Activated CD8-positive, alpha-beta memory T cell treated with anti-CD3 and anti-CD28 coated beads for 1 hour (primary cell): Measurements from ENCODE around the gene RABGAP1L.
"Not testable (repeated sequence)": the region's sequence is repeated elsewhere in the genome, so short reads cannot be mapped to it uniquely, and the experiment has no call there.

Experiments
- DNase-seq, 2 donors: peaks; one replicate each; pipeline ENCODE4 v3.0.0-alpha.2; 2020; ENCODE audit warnings: low read depth in 1 of 2; ENCODE audit errors: extremely low read depth in 1 of 2

RABGAP1L gene

DNA sequence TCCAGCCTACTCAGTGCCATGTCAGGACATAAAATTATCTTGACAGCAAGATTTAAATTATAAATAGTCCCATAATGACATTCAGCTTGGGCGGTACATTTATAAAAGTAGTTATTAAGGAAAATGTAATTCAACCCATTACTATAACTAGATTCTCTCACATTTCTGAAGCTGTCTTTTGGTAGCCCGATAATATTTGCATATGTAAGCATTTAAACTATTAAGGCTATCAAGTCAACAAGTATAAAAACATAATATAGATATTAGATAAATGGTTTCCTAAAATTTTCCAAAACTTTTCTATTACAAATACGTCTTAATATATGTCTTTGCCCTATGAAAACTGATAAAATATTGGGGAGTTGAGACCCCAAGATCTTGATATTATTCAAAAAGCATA is 266.8 kb downstream of the RABGAP1L start:
- DNase-seq = no peak

DNA sequence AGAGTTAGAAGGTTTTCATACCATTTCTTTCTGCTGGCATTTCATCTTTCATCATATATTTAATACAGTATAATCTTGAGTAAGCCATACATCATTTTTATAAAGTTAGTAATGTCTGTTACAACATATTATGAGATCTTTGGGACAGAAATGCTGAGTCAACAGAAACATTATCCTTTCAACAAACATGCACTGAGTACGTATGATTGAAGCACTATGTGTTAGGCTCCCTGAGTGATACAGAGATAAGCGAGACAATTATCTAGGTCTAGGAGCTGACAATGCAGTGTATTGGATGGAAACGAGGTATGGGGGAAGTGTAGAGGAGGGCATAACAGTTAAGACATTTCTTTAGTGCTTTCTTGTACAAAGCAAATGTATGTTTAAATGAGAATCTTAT is 268.7 kb downstream of the RABGAP1L start:
- DNase-seq = no peak

DNA sequence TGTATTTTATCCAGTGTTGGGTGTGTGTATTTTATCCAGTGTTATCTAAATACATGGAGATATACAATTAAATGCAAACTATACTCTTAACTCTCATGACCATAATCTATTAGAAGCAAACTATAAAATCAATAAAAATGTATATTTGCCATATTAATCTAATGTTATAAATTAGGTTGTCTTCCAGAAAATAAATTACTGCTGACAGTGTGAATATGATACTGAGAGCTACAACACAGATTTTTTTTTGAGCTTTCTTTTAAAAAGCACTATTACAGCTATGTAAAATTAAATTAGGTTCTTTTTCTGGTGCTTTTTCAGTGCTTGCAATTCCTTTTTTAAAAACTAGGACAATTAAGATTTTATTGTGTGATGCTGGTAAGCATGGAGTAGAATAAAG is 269.4 kb downstream of the RABGAP1L start:
- no peak for DNase-seq

DNA sequence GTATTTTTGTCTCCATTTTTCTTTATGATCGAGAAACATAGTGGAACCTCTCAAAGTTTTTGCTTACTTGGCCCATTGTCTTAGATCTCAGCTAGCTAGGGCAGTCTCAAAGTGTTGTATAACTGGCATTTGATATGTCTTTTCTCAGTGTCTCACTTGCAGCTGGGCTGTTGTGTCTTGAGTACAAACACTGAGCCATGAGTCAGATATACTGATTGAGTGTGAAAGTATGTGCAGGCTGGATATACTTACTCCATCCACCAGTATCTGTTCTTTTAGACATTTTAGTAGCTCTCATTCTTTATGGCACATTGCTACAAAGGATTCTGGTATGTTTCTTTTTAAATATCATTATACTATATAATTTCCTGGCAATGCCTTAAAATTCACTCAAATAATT is 274.1 kb downstream of the RABGAP1L start:
- no peak for DNase-seq

DNA sequence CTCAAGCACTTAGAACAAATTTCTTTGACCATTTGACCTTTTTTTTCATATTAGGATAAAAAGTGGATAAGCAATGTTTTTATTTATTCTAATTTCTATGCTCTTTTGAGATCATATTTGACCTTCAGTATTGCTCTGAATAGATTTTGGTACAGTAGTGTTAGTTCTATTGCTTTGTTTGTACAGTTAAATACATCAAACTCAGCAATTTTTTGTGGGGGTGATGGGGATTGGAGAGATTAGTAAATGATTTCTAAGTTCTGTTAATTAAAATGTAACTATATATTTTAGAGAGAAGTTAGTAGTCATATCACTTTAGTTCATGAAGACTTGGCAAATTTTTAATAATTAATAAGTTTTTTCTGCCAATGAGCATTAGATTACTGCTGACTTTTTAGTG is 286.0 kb downstream of the RABGAP1L start:
- no peak for DNase-seq

DNA sequence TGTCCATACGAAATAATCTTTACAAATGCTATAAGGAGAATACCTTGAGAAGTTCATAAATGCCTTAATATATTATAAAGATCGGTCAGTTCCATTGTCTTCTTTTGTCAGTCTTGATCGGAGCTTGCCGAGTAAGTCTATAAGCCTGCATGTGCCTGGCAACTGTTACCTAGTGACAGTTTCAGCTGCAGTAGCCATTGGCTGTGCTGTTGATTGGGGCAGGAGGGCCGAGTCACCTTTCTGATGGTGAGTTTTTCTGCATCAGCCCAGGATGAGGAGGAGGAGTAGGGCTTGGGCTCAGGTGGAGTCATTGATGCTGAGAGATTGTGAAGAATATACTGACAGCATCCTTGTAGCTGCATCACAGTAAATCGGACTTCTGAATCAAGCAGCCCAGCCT is 286.5 kb downstream of the RABGAP1L start:
- DNase-seq = no peak

DNA sequence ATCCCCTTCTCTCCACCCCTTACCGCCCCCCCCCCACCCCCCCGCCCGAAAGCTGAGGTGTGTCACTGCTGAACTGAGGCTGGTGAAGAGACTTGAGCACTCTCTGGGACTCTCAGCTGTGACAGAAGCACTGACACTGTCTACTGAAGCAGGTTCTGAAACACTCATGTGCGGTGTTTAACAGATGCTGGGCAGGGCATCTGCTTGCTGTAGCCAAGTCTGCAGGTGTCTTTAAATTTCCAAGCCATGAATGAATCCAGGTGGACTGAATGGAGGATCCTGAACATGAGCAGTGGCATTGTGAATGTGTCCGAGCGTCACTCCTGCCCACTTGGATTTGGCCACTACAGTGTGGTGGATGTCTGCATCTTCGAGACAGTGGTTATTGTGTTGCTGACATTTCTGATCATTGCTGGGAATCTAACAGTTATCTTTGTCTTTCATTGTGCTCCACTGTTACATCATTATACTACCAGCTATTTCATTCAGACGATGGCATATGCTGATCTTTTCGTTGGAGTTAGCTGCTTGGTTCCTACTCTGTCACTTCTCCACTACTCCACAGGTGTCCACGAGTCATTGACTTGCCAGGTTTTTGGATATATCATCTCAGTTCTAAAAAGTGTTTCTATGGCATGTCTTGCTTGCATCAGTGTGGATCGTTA is 288.7 kb downstream of the RABGAP1L start, which contains the start of gene GPR52:
TSS of gene GPR52 (plus strand) at position 99 of the 665 bp plus-strand sequence. CDS start at position 247, 148 bp downstream.
- no peak for DNase-seq

DNA sequence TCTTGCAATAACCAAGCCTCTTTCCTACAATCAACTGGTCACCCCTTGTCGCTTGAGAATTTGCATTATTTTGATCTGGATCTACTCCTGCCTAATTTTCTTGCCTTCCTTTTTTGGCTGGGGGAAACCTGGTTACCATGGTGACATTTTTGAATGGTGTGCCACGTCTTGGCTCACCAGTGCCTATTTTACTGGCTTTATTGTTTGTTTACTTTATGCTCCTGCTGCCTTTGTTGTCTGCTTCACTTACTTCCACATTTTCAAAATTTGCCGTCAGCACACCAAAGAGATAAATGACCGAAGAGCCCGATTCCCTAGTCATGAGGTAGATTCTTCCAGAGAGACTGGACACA is 289.2 kb downstream of the RABGAP1L start:
- no peak for DNase-seq

GRCh38 chr1:174448974-174449373 is 289.7 kb downstream of the RABGAP1L start:
- DNase-seq = no peak

- no peak for DNase-seq
Measured at GRCh38 chr1:174451408-174451807, 292.1 kb downstream of the RABGAP1L start.

- no peak for DNase-seq
Measured at GRCh38 chr1:174465855-174466254, 306.5 kb downstream of the RABGAP1L start.

DNA sequence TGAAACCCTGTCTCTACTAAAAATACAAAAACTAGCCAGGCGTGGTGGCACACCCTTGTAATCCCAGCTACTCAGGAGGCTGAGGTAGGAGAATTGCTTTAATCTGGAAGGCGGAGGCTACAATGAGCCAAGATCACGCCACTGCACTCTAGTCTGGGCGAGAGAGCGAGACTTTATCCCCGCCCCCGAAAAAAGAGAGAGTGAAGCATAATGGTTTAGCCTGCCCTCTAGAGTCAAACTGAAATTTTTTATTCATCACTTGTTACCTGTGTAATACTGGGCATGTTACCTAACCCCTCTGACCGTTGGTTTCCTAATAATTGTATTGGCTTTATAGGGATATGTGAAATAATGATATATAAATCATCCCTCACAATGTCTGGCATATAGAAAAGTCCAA is 307.3 kb downstream of the RABGAP1L start:
- no peak for DNase-seq

- no peak for DNase-seq
Measured at GRCh38 chr1:174469052-174469451, 309.7 kb downstream of the RABGAP1L start.

DNA sequence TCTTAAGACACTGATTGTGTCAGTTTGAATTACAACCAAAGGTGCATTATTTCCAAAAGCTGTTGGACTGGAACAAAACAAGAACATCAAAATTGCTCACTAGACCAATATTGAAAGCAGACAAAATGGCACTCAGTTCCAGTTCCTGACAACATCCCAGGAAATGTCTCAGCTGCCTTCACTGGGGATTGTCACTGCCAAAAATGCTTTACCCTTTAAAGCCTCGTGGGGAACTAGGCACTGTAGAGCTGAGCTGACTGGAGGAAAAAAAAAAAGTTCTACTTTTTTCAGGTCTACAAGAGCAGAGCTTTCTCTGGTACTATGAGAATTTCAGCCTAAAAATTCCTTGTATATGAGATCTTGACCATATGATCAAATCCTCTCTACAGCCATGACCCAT is 310.4 kb downstream of the RABGAP1L start:
- DNase-seq = no peak

- no peak for DNase-seq
Measured at GRCh38 chr1:174479281-174479680, 320.0 kb downstream of the RABGAP1L start.

DNA sequence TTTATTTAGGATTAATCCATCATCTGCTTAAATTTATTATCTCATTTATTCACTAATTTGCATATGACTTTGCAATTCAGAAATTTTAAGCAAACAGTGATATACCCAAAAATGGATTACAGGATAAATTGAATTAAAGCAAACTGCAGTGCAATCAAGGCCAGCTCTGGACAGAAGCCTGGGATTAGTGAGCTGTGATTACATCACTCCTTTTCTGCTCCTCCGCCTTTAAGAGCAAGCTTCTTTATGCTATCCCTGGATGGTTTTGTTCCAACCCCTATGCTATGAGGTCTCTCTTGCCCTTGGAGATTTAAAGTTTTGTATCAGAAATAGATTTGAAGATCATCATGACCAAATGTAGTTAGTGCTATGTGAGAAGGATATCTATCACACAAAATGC is 321.0 kb downstream of the RABGAP1L start:
- DNase-seq = no peak

DNA sequence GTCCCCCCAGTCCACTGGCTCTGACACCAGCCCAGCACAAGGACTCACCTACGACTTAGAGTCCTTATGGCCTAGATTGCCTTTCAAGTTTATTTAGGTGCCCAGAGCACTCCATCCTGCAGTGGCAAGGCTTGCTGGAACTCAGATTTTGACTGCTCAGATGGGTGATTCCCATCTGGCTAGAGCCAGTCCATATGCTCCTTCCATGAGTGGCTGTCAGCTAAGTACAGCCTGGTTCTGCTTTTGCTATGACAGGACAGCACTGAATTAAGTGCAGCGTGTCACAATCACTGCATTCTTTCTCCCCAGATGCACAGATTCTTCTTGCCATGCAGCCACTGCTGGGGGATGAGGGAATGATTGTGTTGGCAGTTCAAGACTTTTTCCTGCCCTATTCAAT is 332.3 kb downstream of the RABGAP1L start:
- DNase-seq = no peak

DNA sequence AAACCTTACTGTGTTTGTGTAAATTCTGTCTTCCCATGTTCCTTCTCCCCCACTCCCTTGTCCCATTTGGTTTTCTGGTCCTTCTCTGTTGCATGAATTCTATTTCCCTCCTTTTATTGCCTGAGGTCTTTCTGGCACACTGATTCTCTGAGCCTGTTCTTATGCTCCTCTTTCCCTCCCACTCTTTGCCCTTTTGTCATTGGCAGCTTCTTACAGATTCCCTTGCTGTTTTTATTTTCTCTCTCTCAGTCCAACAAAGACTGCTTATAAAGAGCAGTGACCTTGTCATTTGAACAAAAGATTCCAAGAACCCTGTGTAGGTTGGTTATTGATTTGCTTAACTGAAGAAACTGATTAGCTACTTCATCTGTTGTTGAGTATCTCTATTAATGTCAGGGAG is 338.2 kb downstream of the RABGAP1L start:
- DNase-seq = no peak

DNA sequence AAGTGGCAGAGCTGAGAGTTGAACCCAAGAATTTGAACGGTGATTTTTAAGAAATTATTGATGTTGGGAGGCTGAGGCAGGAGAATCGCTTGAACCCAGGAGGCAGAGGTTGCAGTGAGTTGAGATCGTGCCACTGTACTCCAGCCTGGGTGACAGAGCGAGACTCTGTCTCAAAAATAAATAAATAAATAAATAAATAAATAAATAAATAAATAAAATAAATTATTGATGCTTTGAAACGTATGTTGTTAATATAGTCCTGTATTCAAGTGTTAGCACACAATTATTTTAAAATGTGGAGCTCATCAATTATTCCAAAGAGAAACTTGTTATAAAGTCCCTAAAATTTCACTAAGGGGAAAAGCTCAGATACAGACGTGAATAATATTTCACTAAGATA is 357.4 kb downstream of the RABGAP1L start:
- not testable (repeated sequence) for DNase-seq

DNA sequence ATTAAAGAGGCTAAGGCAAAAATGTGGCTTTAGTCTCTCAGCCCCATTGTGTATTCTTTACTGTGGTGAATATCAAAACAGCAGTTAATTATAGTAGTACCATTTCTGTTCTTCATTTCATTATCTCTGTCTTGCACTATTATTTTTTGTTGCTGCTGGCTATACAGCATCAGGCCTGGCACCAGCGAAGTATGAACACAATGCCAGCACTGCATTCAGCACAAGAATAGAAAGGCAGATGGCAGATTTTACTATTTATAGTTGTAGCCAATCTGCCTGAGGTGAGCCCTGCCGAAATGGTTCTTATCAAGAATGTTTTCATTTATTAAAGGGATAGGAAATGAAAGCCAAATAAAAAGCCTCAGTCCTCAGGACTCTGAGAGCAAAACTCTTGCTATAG is 360.5 kb downstream of the RABGAP1L start:
- no peak for DNase-seq

GRCh38 chr1:174531751-174532150 is 372.4 kb downstream of the RABGAP1L start:
- DNase-seq = no peak

DNA sequence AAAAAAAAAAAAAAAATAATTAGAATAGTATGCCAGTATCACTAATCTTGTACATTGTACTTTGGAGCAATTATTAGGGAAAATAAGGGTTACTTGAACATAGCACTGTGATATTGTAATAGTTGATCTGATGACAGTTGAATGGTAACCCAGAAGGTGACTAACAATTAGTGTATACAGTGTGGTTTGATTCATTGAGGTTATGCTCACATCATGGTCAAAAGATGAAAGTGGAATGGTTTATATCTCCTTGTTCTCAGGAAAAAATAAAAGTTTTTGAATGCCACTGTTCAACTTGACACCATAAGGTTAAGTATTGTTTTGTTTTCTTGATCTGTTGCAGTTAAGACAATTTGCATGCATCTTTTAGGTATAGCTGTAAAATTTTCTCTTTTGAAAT is 375.5 kb downstream of the RABGAP1L start:
- DNase-seq = no peak

- no peak for DNase-seq
Measured at GRCh38 chr1:174535207-174535606, 375.9 kb downstream of the RABGAP1L start.
